ENCODE data around the gene EXT2.

The EXT2 gene

DNA sequence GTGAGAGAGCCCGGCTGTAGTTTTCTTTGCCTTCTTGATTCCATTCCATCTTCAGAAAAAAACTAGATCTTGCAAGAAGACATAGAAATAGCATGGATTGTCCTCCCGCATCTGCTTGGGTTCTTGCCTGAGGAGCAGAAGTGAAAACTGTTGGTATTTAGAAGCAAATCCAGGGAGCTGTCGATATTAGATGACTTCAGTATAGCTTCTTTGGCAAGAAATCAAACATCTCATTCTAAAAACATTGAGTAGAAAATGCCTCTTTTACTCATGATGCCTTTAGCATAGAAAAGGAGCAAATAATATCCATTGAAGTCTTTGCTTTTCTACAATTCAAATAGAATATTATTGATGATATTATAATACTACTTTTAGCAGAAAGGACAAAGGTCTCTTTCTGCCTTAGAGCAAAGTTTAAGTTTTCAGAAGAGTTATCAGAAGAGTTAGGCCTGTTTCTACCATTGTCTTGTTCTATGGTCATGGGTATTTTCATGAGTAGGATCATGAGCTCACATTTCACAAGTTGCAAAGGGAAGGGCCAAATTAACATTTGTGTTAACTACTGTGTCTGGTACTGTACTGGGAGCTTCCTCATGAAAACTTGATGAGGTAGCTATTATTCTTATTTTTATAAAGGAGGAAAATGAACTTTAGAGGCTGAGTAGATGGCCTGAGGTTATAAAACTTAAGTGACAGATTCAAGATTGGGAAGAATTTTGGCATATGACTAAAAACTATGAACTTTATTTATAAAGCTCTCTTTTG lies 49.7 kb downstream of the EXT2 start:
- Histone ChIP-seq H3K27ac (ENCODE audit: low read depth, low read length) (no peak overlapping the region), H3K79me2 (ENCODE audit: control insufficient read depth, insufficient read depth, low read length, unreplicated experiment) (no peaks in the 10 kb centered on the region), H3K27me3 (ENCODE audit: insufficient read depth, low read length) (no peaks in the 10 kb centered on the region), H3K4me1 (ENCODE audit: control insufficient read depth, insufficient read depth, low read length, unreplicated experiment) (peaks cover 20% of the 10 kb centered on the region), H3K36me3 (ENCODE audit: insufficient read depth, low read length) (no peaks in the 10 kb centered on the region), H2AFZ (ENCODE audit: low read length, unreplicated experiment) (no peak overlapping the region), H3K4me3 (ENCODE audit: low read depth, low read length) (no peak overlapping the region)

DNA sequence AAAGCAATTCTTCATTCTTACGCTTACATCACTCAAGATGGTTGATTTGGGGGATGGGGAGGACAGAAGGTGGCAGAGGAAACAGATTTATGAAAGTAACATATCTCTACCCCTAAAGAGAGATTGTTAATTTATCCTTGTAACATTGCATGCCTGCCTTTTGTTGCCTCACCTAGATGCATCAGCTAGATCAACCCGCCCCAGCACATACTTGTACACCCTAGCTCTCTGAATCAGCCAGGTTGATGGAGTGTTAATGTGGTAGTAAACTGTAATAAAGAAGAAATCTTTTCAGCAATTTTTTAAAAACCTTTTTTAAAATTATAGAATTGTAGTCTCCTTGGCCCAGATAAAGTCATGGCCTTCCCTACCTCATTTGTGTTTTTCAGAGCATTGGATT lies 51.5 kb downstream of the EXT2 start:
- Histone ChIP-seq H3K27ac (ENCODE audit: low read depth, low read length) (no peak overlapping the region), H3K27me3 (ENCODE audit: insufficient read depth, low read length) (no peaks in the 10 kb centered on the region), H3K4me3 (ENCODE audit: low read depth, low read length) (no peak overlapping the region), H3K4me1 (ENCODE audit: control insufficient read depth, insufficient read depth, low read length, unreplicated experiment) (peaks cover 22% of the 10 kb centered on the region), H3K79me2 (ENCODE audit: control insufficient read depth, insufficient read depth, low read length, unreplicated experiment) (no peaks in the 10 kb centered on the region), H2AFZ (ENCODE audit: low read length, unreplicated experiment) (no peak overlapping the region), H3K36me3 (ENCODE audit: insufficient read depth, low read length) (0 out of 2 replicates have a peak, but pooled peaks cover 10% of the 10 kb centered on the region)

DNA sequence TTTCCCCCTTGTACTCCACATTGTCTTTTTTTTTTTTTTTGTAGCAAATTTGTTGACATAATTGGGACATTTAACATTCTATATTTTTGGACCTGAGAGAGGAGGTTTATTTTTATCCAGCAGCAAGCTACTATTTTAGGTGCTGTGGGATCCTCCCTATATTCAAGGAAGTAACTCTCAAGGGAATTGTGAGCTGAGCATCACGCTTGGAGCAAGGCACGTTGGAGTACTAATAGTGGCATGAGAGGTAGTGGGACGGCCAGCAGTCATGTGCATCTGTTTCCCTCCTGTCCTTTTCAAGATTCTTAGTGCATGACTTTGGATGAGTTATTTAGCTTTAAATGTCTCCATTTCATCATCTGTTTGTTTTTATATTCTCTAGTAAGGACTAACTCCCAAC lies 52.3 kb downstream of the EXT2 start:
- Histone ChIP-seq H3K27me3 (ENCODE audit: insufficient read depth, low read length) (no peaks in the 10 kb centered on the region), H3K79me2 (ENCODE audit: control insufficient read depth, insufficient read depth, low read length, unreplicated experiment) (no peaks in the 10 kb centered on the region), H3K27ac (ENCODE audit: low read depth, low read length) (no peak overlapping the region), H3K36me3 (ENCODE audit: insufficient read depth, low read length) (0 out of 2 replicates have a peak, but pooled peaks cover 12% of the 10 kb centered on the region), H3K4me1 (ENCODE audit: control insufficient read depth, insufficient read depth, low read length, unreplicated experiment) (peaks cover 22% of the 10 kb centered on the region), H3K4me3 (ENCODE audit: low read depth, low read length) (no peak overlapping the region), H2AFZ (ENCODE audit: low read length, unreplicated experiment) (no peak overlapping the region)

DNA sequence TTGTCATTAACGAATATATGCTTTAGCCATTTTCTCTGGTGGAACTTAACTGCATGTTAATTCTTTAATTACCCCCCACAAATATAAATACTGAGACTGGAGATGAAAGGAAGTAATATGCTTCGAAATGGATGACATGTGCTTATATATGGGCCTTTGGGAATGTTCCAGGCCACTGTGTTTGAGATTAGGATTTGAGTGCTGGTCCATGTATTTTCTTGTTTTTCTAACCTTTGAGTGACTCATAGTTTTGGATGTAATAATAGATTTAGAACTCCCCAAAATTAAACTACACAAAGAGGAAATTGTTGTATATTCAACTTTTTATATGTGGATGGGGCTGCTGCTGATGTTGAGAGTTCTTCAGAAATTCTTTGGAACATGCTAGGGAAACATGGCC lies 54.2 kb downstream of the EXT2 start:
- H3K36me3 ChIP-seq (ENCODE audit: insufficient read depth, low read length), result peaks cover 21% of the 10 kb centered on the region; the same call in 1 of the 2 replicates
- no peak overlapping the region for H2AFZ ChIP-seq (ENCODE audit: low read length, unreplicated experiment)
- no peaks in the 10 kb centered on the region for H3K27me3 ChIP-seq (ENCODE audit: insufficient read depth, low read length)
- no peak overlapping the region for H3K27ac ChIP-seq (ENCODE audit: low read depth, low read length)
- H3K4me3 ChIP-seq (ENCODE audit: low read depth, low read length), result no peak overlapping the region
- no peaks in the 10 kb centered on the region for H3K79me2 ChIP-seq (ENCODE audit: control insufficient read depth, insufficient read depth, low read length, unreplicated experiment)
- H3K4me1 ChIP-seq (ENCODE audit: control insufficient read depth, insufficient read depth, low read length, unreplicated experiment), result peaks cover 15% of the 10 kb centered on the region

DNA sequence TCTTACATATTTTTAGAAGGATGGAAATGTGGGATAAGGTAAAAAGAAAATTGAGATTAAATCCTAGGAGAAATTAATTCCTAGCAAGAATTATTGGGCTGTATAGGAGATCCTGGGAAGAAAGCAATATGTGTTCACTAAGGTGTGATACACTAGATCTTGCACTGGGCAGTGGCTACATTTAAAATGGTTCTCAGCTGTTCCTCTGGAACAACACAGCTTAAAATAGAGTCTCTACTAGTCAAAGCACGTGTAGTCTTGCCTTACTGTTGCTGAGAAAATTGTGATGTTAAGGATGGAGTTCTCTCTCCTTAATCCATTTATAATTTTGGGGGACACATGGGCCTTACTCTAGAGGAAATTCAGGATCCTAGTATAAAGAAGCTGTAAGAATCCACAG lies 54.9 kb downstream of the EXT2 start:
- Histone ChIP-seq H3K4me1 (ENCODE audit: control insufficient read depth, insufficient read depth, low read length, unreplicated experiment) (peaks cover 12% of the 10 kb centered on the region), H3K36me3 (ENCODE audit: insufficient read depth, low read length) (peaks cover 21% of the 10 kb centered on the region; the same call in 1 of the 2 replicates), H3K4me3 (ENCODE audit: low read depth, low read length) (no peak overlapping the region), H2AFZ (ENCODE audit: low read length, unreplicated experiment) (no peak overlapping the region), H3K79me2 (ENCODE audit: control insufficient read depth, insufficient read depth, low read length, unreplicated experiment) (no peaks in the 10 kb centered on the region), H3K27me3 (ENCODE audit: insufficient read depth, low read length) (no peaks in the 10 kb centered on the region), H3K27ac (ENCODE audit: low read depth, low read length) (no peak overlapping the region)

DNA sequence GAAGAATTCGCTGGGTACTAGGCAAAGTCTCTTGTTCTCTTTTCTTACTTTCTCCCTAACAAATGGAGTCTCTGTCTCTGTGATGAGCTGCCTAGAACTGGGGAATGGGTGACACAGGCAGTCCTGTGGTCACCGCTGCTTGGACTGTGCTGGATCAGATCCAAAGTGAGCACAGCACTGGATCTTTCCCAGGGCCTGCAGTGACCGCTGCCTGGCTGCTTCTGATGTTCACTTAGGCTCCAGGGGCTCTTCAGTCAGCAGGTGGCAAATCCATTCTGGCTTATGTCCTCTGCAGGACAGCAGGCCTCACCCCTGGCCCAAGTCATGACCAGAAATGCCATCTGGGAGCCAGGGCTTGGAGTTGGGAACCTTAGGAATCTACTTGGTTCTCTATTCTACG lies 61.5 kb downstream of the EXT2 start:
- Histone ChIP-seq H2AFZ (ENCODE audit: low read length, unreplicated experiment) (no peak overlapping the region), H3K4me1 (ENCODE audit: control insufficient read depth, insufficient read depth, low read length, unreplicated experiment) (no peaks in the 10 kb centered on the region), H3K27me3 (ENCODE audit: insufficient read depth, low read length) (no peaks in the 10 kb centered on the region), H3K4me3 (ENCODE audit: low read depth, low read length) (no peak overlapping the region), H3K27ac (ENCODE audit: low read depth, low read length) (no peak overlapping the region), H3K36me3 (ENCODE audit: insufficient read depth, low read length) (peaks cover 11% of the 10 kb centered on the region; the same call in 1 of the 2 replicates), H3K79me2 (ENCODE audit: control insufficient read depth, insufficient read depth, low read length, unreplicated experiment) (no peaks in the 10 kb centered on the region)

DNA sequence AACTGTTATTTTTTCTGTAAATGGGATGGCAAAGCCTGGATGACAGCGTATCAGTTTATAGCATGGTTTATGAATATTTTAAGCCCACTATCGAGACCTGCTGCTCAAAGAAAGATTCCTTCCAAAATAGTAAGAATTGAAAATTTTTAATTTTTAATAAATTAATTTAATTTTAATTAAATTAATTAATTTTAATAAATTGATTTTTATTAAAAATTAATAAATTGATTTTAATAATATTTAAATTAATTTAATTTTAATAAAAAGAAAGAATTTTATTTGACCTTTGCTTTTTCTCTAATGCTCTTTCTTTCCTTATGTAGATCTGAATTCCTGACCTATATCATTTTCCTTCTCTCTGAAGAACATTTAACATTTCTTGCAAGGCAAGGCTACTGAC lies 62.9 kb downstream of the EXT2 start:
- Histone ChIP-seq H3K27me3 (ENCODE audit: insufficient read depth, low read length) (no peaks in the 10 kb centered on the region), H2AFZ (ENCODE audit: low read length, unreplicated experiment) (no peak overlapping the region), H3K36me3 (ENCODE audit: insufficient read depth, low read length) (peaks cover 5% of the 10 kb centered on the region; the same call in 1 of the 2 replicates), H3K4me1 (ENCODE audit: control insufficient read depth, insufficient read depth, low read length, unreplicated experiment) (no peaks in the 10 kb centered on the region), H3K79me2 (ENCODE audit: control insufficient read depth, insufficient read depth, low read length, unreplicated experiment) (no peaks in the 10 kb centered on the region), H3K4me3 (ENCODE audit: low read depth, low read length) (no peak overlapping the region), H3K27ac (ENCODE audit: low read depth, low read length) (no peak overlapping the region)

DNA sequence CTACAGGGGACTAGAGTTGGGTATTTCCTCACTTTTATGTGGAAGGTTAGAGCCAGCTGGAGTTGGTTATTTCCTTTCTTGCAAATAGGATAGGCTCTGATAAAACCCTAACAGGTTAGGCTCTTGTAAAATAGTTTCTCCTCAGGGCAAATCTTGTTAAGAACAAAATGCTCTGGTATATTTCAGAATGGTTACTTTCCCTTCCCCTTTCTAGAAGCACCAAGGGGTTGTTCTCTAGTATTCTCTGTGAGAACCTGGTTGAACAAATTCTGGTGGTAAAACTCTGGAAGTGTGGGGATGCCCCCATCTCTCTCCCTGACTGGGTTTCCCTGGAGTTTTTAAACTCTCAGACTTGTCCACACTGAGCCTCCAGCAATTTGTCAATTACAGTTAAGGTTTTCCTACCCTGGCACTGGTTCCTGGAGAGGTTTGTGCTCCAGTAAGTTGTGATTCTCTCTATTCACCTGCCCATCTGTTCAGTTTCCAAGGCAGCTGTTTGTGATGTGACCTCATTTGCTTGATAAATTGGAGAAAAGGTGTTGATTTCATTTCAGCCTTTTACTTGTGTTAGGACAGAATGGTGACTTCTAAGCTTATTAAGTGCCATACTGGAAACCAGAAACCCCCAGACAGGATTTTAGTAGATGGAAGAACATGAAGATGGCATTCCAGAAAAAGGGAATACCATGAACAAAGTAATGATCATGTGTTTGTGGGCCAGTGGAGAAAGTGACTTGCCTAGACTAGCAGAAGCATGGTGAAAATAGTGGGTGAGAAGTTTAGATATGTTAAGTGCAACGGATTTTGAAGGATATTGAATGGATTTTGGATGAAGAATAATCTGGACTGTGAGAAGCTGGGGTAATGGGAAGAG lies 64.6 kb downstream of the EXT2 start:
- H3K27me3 ChIP-seq (ENCODE audit: insufficient read depth, low read length), result no peaks in the 10 kb centered on the region
- no peaks in the 10 kb centered on the region for H3K4me1 ChIP-seq (ENCODE audit: control insufficient read depth, insufficient read depth, low read length, unreplicated experiment)
- H3K4me3 ChIP-seq (ENCODE audit: low read depth, low read length), result no peak overlapping the region

DNA sequence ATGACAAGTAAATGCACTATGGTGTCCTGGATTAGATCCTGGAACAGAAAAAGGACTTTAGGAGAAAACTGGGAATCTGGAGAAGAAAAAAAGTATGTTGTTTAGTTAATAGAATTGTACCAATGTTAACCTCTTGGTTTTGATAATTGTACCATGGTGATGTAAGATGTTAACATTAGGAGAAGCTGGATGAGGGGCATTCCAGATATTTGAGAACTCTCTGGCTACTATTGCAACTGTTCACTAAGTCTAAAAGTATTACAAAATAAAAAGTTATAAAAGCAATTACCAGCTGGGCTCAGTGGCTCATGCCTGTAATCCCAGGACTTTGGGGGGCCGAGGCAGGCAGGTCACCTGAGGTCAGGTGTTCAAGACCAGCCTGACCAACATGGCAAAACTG lies 66.5 kb downstream of the EXT2 start:
- Histone ChIP-seq H3K27ac (ENCODE audit: low read depth, low read length) (no peak overlapping the region), H3K4me1 (ENCODE audit: control insufficient read depth, insufficient read depth, low read length, unreplicated experiment) (no peaks in the 10 kb centered on the region), H2AFZ (ENCODE audit: low read length, unreplicated experiment) (no peak overlapping the region), H3K36me3 (ENCODE audit: insufficient read depth, low read length) (no peaks in the 10 kb centered on the region), H3K4me3 (ENCODE audit: low read depth, low read length) (no peak overlapping the region), H3K79me2 (ENCODE audit: control insufficient read depth, insufficient read depth, low read length, unreplicated experiment) (no peaks in the 10 kb centered on the region), H3K27me3 (ENCODE audit: insufficient read depth, low read length) (no peaks in the 10 kb centered on the region)

More for the DNA sequence above, 64.6 kb downstream of the EXT2 start:
- H3K27ac ChIP-seq (ENCODE audit: low read depth, low read length), result no peak overlapping the region
- no peaks in the 10 kb centered on the region for H3K79me2 ChIP-seq (ENCODE audit: control insufficient read depth, insufficient read depth, low read length, unreplicated experiment)
- no peak overlapping the region for H2AFZ ChIP-seq (ENCODE audit: low read length, unreplicated experiment)
- H3K36me3 ChIP-seq (ENCODE audit: insufficient read depth, low read length), result no peaks in the 10 kb centered on the region

DNA sequence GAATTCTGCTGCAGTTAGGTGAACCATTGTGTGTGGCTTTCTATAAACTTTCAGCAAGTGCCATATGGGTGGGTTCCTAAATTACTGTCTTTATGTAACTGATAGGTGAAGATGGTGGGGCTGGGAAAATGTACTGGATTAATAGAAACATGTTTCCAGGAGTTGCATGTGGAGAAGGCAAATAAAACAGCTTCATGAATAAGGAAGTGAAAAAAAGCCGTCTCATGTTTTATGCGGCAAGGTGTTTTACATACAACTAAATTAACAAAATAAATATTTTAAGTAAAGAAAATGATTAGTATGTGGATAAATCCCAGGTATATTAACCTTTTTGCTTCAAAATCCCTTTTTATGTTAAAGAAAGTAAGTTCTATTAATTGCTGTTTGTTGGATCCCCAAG lies 67.2 kb downstream of the EXT2 start:
- no peak overlapping the region for H3K27ac ChIP-seq (ENCODE audit: low read depth, low read length)
- no peaks in the 10 kb centered on the region for H3K79me2 ChIP-seq (ENCODE audit: control insufficient read depth, insufficient read depth, low read length, unreplicated experiment)
- no peaks in the 10 kb centered on the region for H3K4me1 ChIP-seq (ENCODE audit: control insufficient read depth, insufficient read depth, low read length, unreplicated experiment)
- no peaks in the 10 kb centered on the region for H3K36me3 ChIP-seq (ENCODE audit: insufficient read depth, low read length)
- no peak overlapping the region for H3K4me3 ChIP-seq (ENCODE audit: low read depth, low read length)
- no peak overlapping the region for H2AFZ ChIP-seq (ENCODE audit: low read length, unreplicated experiment)
- no peaks in the 10 kb centered on the region for H3K27me3 ChIP-seq (ENCODE audit: insufficient read depth, low read length)

All from ACC112 (cell line).